NCI-H460 (cell line): Measurements from ENCODE around the gene STIM1. TPM values are rescaled to one million over a fixed set of nuclear protein-coding genes. Genes with fewer than 3 reads are reported as not detected.

Source experiments
- DNase-seq: peaks from one replicate; pipeline ENCODE4 v3.0.0-alpha.2; 2016; ENCODE audit warnings: low read depth; ENCODE audit errors: extremely low read depth
- small RNA-seq, 2 experiments: library from RNA; depleted of rRNA; stranded (forward); fragments of <200 nt; gene quantifications; one replicate each; pipeline ENCODE3, GENCODE V24; 2014
- total RNA-seq: library from RNA; depleted of rRNA; stranded (reverse); fragments of >200 nt; shearing (Covaris generic); gene quantifications from 2 replicates; pipeline ENCODE4 v1.2.3, GENCODE V29; 2014; rRNA removed

Gene STIM1
- total RNA-seq, 1 experiment from 2014 or later, result 11.4 TPM

GRCh38 chr11:4140067-4140636 lies 284.7 kb downstream of the STIM1 start:
- no peak for DNase-seq

Small RNAs within 50 kb of the gene (small RNA-seq; reads per million reads assigned to genes)
- 0 reads per million in 2 experiments for gene AC087441.2
- gene RF00409, result 0 to 0.02 reads per million in 2 experiments
- 0 reads per million in 2 experiments for gene RPS29P20

Other genes with a start within 250 kb of the STIM1 start
- gene ART5, start 213.7 kb upstream of the STIM1 start, total RNA-seq, result not detected in 2 replicates
- not detected in 2 replicates for gene ART1, start 210.5 kb upstream of the STIM1 start, total RNA-seq
- 0.30 and 0.52 TPM in 2 replicates for gene CHRNA10, start 184.3 kb upstream of the STIM1 start, total RNA-seq
- 82.8 and 96.9 TPM in 2 replicates for gene NUP98, start 58.1 kb upstream of the STIM1 start, total RNA-seq
- gene PGAP2, start 47.1 kb upstream of the STIM1 start, total RNA-seq, result 14.0 and 16.8 TPM in 2 replicates
- gene RHOG, start 14.7 kb upstream of the STIM1 start, total RNA-seq, result 14.5 and 15.4 TPM in 2 replicates
- gene RRM1, start 239.1 kb downstream of the STIM1 start, total RNA-seq, result 69.2 and 73.9 TPM in 2 replicates